Esophagus squamous epithelium (tissue), 5 donors: ENCODE data around the gene ACSF3. TPM values are rescaled to one million over a fixed set of nuclear protein-coding genes. Genes with fewer than 3 reads are reported as not detected.
A peak's percentile ranks its signal among the peaks of the same experiment; 100 is the strongest.

Source experiments
- DNase-seq: peaks from one replicate; lab custom pipeline; 2025; lab: John Stamatoyannopoulos, UW
- H3K27ac ChIP-seq, 4 donors: fragments of 200-600 bp; sonication (generic); one replicate each; pipeline ENCODE4 v1.5.1; 2016 to 2019; ENCODE audit warnings: mild to moderate bottlenecking in 1 of 4
- H3K27me3 ChIP-seq, 4 donors: fragments of 200-600 bp; sonication (generic); 1 replicate in 3 of 4; 2 replicates in 1 of 4; pipeline versions ENCODE4 v1.5.1 to v1.6.0; 2017 to 2021; ENCODE audit warnings: antibody characterized with exemption in 1 of 4
- H3K36me3 ChIP-seq, 3 donors: fragments of 200-600 bp; sonication (generic); one replicate each; pipeline ENCODE4 v1.5.1; 2016 to 2019
- H3K4me1 ChIP-seq, 3 donors: fragments of 200-600 bp; sonication (generic); one replicate each; pipeline ENCODE4 v1.5.1; 2017 to 2019
- H3K4me3 ChIP-seq, 4 donors: fragments of 200-600 bp; sonication (generic); 1 replicate in 3 of 4; 2 replicates in 1 of 4; pipeline ENCODE4 v1.5.1; 2016 to 2019; ENCODE audit warnings: mild to moderate bottlenecking in 2 of 4, moderate library complexity in 1 of 4
- H3K9me3 ChIP-seq, 3 donors: fragments of 200-600 bp; sonication (generic); one replicate each; pipeline ENCODE4 v1.5.1; 2016 to 2019
- POLR2A ChIP-seq, 4 donors: fragments of 450-650 bp; IDR thresholded peaks; one replicate each; pipeline ENCODE4 v1.6.1; 2017; ENCODE audit warnings: antibody characterized with exemption in 4 of 4, mild to moderate bottlenecking in 4 of 4, moderate library complexity in 3 of 4
- WGBS, 2 donors: methylation state at CpG; one replicate each; pipeline ENCODE4 v1.1.5; 2018; 5-methylcytosine and 5-hydroxymethylcytosine counted together
- intact Hi-C: fragments of 100-400 bp; cut with DNase I; formaldehyde crosslinking; loops from one replicate; pipeline ENCODE4 v1.15.0; 2022
- total RNA-seq, 4 donors: library from RNA; depleted of rRNA; stranded (reverse); fragments of >200 nt; gene quantifications; one replicate each; pipeline ENCODE4 v1.1.0, GENCODE V29; 2016
- TF ChIP-seq, protein P1 (sequence below), 6 experiments: fragments of 450-650 bp in 4 of 6; fragments of 200-600 bp in 2 of 6; sonication (generic) in 2 of 6; IDR thresholded peaks; one replicate each; pipeline ENCODE4 v1.5.1; 2016 to 2019; ENCODE audit warnings: antibody characterized with exemption in 6 of 6, mild to moderate bottlenecking in 4 of 6, moderate library complexity in 4 of 6
- donor health status: DM: yes; HTN: yes; CAD: no.

Gene ACSF3
- total RNA-seq, 4 donors from 2014 or later: 15.1 to 21.1 (median 17.4) TPM

DNA sequence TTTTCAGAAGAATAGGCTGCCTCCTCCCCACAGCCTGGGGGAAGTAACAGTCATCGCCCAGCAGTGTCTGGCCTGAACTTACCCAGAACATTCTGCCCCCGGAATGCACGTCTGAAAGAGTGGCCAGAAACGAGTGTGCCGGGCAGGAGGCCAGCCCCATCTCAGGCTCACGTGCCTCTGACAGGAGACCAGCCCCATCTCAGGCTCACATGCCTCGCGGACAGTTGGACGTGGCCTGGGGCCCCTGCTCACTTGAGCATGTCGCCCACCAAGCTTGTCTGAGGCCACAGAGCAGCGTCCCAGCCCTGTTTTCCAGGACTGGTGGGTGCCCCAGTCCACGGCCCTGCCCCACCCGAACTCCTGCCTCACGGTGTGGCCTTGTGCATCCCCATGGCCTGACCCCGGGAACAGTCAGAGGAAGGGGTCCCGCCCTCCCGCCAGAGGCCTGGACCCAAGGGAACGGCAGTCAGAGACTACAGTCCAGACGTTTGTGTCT is 61.6 kb downstream of the ACSF3 start:
- Histone ChIP-seq H3K27ac (peak overlapping the region in 2 of 4 donors; percentile 22 to 25), H3K4me3 (no peak overlapping the region), H3K9me3 (no peaks in the 10 kb centered on the region), H3K4me1 (peaks cover 24 to 48% (median 25%) of the 10 kb centered on the region in 3 donors), H3K27me3 (peaks cover 0 to 20% (median 0%) of the 10 kb centered on the region in 4 donors), H3K36me3 (peaks cover 0 to 20% (median 0%) of the 10 kb centered on the region in 3 donors)
- intact Hi-C loops: no loop called here
- 23 to 36% methylated on average over 3 to 5 of the region's 19 CpGs for WGBS, 2 donors
- TF ChIP-seq, protein P1, sequence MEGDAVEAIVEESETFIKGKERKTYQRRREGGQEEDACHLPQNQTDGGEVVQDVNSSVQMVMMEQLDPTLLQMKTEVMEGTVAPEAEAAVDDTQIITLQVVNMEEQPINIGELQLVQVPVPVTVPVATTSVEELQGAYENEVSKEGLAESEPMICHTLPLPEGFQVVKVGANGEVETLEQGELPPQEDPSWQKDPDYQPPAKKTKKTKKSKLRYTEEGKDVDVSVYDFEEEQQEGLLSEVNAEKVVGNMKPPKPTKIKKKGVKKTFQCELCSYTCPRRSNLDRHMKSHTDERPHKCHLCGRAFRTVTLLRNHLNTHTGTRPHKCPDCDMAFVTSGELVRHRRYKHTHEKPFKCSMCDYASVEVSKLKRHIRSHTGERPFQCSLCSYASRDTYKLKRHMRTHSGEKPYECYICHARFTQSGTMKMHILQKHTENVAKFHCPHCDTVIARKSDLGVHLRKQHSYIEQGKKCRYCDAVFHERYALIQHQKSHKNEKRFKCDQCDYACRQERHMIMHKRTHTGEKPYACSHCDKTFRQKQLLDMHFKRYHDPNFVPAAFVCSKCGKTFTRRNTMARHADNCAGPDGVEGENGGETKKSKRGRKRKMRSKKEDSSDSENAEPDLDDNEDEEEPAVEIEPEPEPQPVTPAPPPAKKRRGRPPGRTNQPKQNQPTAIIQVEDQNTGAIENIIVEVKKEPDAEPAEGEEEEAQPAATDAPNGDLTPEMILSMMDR (IDR thresholded peaks at IDR 0.05): no peak
- no peak for TF ChIP-seq POLR2A (IDR thresholded peaks at IDR 0.05)
- no peak for DNase-seq

DNA sequence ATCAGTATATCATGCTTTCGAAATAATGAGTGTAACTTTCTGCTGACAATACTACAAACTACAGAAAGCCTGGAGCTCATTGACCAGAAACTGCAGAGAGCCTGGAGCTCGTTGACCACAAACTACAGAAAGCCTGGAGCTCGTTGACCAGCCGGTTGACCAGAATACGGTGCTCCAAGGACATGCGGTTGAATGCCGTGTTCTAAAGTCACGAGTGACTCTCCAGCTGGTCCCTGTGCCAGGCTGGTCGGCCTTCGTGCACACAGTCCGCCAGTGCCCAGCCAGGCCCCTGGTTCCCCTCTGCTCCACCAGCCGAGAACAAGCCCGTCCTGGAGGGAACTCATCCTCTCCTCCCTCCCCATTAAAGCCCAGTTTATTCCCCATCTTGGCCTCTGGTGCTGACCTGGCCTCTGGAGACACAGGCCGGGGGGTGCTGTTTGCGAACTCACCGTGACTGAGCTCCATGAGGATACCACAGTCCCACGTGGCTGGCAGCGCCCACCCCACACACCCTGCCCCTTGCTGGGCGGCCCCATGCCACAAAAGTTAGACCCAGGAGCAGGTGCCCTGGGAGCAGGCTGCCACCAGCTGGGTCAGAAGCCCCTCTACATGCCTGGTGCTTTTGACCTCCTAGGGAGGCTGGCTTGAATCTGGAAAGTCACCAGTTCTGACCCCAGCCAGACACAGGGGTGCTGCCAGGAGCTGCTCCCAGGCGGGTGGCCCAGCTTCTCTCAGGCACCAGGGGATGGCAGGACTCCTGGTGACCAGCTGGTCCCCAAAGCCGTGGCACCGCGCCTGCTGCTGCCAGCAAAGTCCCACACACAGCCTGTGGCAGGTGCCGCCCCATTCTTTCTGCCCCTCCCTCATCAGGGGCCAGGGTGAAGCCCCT is 62.4 kb downstream of the ACSF3 start:
- 50 to 55% methylated on average over 8 to 15 of the region's 24 CpGs for WGBS, 2 donors
- peaks cover 0 to 11% (median 0%) of the 10 kb centered on the region in 3 donors for H3K36me3 ChIP-seq

DNA sequence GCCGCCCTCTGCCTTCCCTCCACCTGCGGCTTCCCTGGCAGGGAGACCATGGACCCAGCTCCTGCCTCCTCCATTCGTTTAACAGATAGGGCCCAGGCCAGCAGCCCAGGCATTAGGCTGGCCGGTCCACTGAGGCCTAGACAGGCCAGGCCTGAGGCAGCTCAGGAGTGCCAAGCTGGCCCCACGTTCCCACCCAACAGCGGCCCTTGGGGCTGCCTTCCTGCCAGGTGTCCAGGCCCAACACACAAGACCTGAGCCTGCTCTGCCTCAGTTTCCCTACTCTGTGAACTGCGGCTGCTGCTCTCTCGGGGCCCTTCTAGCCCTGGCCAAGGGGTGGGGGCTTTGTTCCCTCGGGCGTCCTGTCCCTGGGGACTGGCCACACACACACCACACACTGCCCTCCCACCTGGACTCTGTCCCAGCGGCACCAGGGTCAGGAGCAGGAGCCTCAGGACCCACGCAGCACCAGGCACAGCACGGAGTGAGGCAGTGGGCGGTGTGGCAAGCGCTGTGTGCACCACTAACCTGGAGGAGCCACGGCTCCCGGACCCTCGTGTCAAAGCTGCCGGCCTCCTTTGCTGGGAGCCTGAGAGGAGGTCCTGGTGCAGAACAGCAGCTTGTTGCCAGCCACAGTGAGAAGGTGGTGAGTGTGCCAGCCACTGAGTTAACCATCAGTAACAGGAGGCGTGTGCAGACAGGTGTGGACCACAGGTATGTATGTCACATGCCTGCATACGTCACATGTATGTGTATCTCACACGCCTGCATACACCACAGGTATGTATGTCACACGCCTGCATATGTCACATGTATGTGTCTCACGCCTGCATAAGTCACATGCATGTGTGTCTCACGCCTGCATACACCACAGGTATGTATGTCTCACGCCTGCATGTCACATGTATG is 63.3 kb downstream of the ACSF3 start:
- TF ChIP-seq, protein P1 (IDR thresholded peaks at IDR 0.05): no peak
- TF ChIP-seq POLR2A (IDR thresholded peaks at IDR 0.05): no peak
- WGBS, 2 donors: 62 to 80% methylated on average over 12 to 14 of the region's 26 CpGs
- Histone ChIP-seq H3K36me3 (peaks cover 0 to 2% (median 0%) of the 10 kb centered on the region in 3 donors), H3K4me1 (peaks cover 19 to 40% (median 21%) of the 10 kb centered on the region in 3 donors), H3K27ac (no peak overlapping the region), H3K9me3 (no peaks in the 10 kb centered on the region), H3K4me3 (no peak overlapping the region), H3K27me3 (peaks cover 0 to 37% (median 0%) of the 10 kb centered on the region in 4 donors)
- intact Hi-C loops: no loop called here
- DNase-seq: no peak

More for the DNA sequence above, 62.4 kb downstream of the ACSF3 start:
- peaks cover 0 to 28% (median 0%) of the 10 kb centered on the region in 4 donors for H3K27me3 ChIP-seq
- no peak overlapping the region for H3K27ac ChIP-seq
- intact Hi-C loops: no loop called here
- H3K9me3 ChIP-seq: no peaks in the 10 kb centered on the region
- TF ChIP-seq, protein P1 (IDR thresholded peaks at IDR 0.05): no peak
- TF ChIP-seq POLR2A (IDR thresholded peaks at IDR 0.05): no peak
- peaks cover 19 to 40% (median 21%) of the 10 kb centered on the region in 3 donors for H3K4me1 ChIP-seq
- no peak overlapping the region for H3K4me3 ChIP-seq
- DNase-seq: no peak

DNA sequence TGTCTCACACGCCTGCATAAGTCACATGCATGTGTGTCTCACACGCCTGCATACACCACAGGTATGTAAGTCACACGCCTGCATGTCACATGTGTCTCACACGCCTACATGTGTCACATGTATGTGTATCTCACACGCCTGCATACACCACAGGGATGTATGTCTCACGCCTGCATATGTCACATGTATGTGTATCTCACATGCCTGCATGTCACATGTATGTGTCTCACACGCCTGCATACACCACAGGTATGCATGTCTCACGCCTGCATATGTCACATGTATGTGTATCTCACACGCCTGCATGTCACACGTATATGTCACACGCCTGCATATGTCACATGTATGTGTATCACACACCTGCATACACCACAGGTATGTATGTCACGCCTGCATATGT is 64.1 kb downstream of the ACSF3 start:
- no peak for TF ChIP-seq POLR2A (IDR thresholded peaks at IDR 0.05)
- TF ChIP-seq, protein P1 (IDR thresholded peaks at IDR 0.05): no peak
- H3K4me1 ChIP-seq: peaks cover 19 to 40% (median 21%) of the 10 kb centered on the region in 3 donors
- H3K27ac ChIP-seq: no peak overlapping the region
- no peak for DNase-seq
- peaks cover 0 to 45% (median 0%) of the 10 kb centered on the region in 4 donors for H3K27me3 ChIP-seq
- whole genome bisulfite sequencing, 2 donors: 84 to 87% methylated on average over 12 of the region's 12 CpGs
- no peaks in the 10 kb centered on the region for H3K36me3 ChIP-seq
- intact Hi-C loops: no loop called here
- no peaks in the 10 kb centered on the region for H3K9me3 ChIP-seq
- no peak overlapping the region for H3K4me3 ChIP-seq
